OCI-LY7 (cell line): ENCODE data around the gene SLC37A1. TPM values are rescaled to one million over a fixed set of nuclear protein-coding genes. Genes with fewer than 3 reads are reported as not detected.

Experiments
- BruUV-seq: library from RNA; stranded (reverse); fragments of 400-500 nt; replicated peaks from 2 replicates; lab custom pipeline; 2021; lab: Mats Ljungman, UMichigan
- CTCF ChIA-PET: fragments of 300-600 bp; sonication (Branson Sonifier 250); formaldehyde crosslinking; loops from one replicate; lab custom pipeline; 2022; ENCODE audit warnings: antibody characterized with exemption; ENCODE audit not compliant: unreplicated experiment; lab: Charles Lee
- POLR2A ChIA-PET: fragments of 300-600 bp; sonication (Branson Sonifier 250); formaldehyde crosslinking; loops from one replicate; lab custom pipeline; 2022; ENCODE audit warnings: antibody characterized with exemption; lab: Charles Lee
- DNase-seq: peaks from one replicate; pipeline ENCODE4 v3.0.0-alpha.2; 2015; ENCODE audit warnings: low spot score
- H2AFZ ChIP-seq: fragments of 200-600 bp; sonication (generic), shearing (Covaris generic); 2 replicates; pipeline ENCODE4 v1.6.1; 2014; ENCODE audit warnings: mild to moderate bottlenecking, antibody characterized with exemption, low read length, moderate library complexity
- H3K27ac ChIP-seq: fragments of 200-600 bp; sonication (generic); 2 replicates; pipeline ENCODE4 v1.5.1; 2014; ENCODE audit warnings: mixed run types, low read depth, mild to moderate bottlenecking, moderate library complexity, low read length, inconsistent platforms; ENCODE audit not compliant: poor library complexity, severe bottlenecking
- H3K36me3 ChIP-seq: fragments of 200-600 bp; sonication (generic); 2 replicates; pipeline ENCODE4 v1.6.1; 2014; ENCODE audit warnings: mild to moderate bottlenecking, antibody characterized with exemption, low read length, moderate library complexity, mixed read lengths; ENCODE audit not compliant: insufficient read depth
- H3K4me1 ChIP-seq: fragments of 200-600 bp; sonication (generic); 2 replicates; pipeline ENCODE4 v1.5.1; 2014; ENCODE audit warnings: mild to moderate bottlenecking, low read length; ENCODE audit not compliant: insufficient read depth, poor library complexity, severe bottlenecking
- H3K4me2 ChIP-seq: fragments of 200-600 bp; sonication (generic); 2 replicates; pipeline ENCODE4 v1.6.1; 2014; ENCODE audit warnings: mild to moderate bottlenecking, low read length
- H3K4me3 ChIP-seq: fragments of 200-600 bp; sonication (generic); 2 replicates; pipeline ENCODE4 v1.5.1; 2014; ENCODE audit warnings: mild to moderate bottlenecking, low read depth, low read length; ENCODE audit not compliant: poor library complexity, severe bottlenecking
- H3K79me2 ChIP-seq: fragments of 200-600 bp; sonication (generic); 2 replicates; pipeline ENCODE4 v1.6.1; 2016; ENCODE audit warnings: low read depth, mild to moderate bottlenecking, low read length, moderate library complexity, mixed read lengths; ENCODE audit not compliant: insufficient read depth
- H3K9me2 ChIP-seq: fragments of 200-600 bp; sonication (generic); 2 replicates; pipeline ENCODE4 v1.6.1; 2016; ENCODE audit warnings: mild to moderate bottlenecking, low read length, mixed read lengths; ENCODE audit not compliant: insufficient read depth
- H3K9me3 ChIP-seq: fragments of 200-600 bp; sonication (generic); 2 replicates; pipeline ENCODE4 v1.6.1; 2014; ENCODE audit warnings: mild to moderate bottlenecking, mixed run types, low read length, mixed read lengths
- H4K20me1 ChIP-seq: fragments of 200-600 bp; sonication (generic); 2 replicates; pipeline ENCODE4 v1.6.1; 2014; ENCODE audit warnings: mild to moderate bottlenecking, antibody characterized with exemption, low read length, moderate library complexity, mixed read lengths; ENCODE audit not compliant: insufficient read depth
- EZH2phosphoT487 ChIP-seq: fragments of 200-600 bp; sonication (generic); IDR thresholded peaks from 2 replicates; pipeline ENCODE4 v1.6.1; 2018; ENCODE audit warnings: low read depth, borderline replicate concordance, mild to moderate bottlenecking, mixed run types, antibody characterized with exemption, low read length, moderate library complexity, mixed read lengths
- intact Hi-C: fragments of 100-400 bp; cut with micrococcal nuclease; formaldehyde crosslinking; loops from one replicate; pipeline ENCODE4 v1.10.0; 2022; ENCODE audit not compliant: unreplicated experiment
- total RNA-seq, 2 experiments: library from RNA; depleted of rRNA in 1 of 2; stranded (reverse); fragments of >200 nt in 1 of 2; shearing (Covaris generic) in 1 of 2; gene quantifications; 2 replicates each; pipeline ENCODE4 v1.2.3, GENCODE V29; 2014 to 2022
- TF ChIP-seq, protein P1 (sequence below): fragments of 200-600 bp; sonication (generic); conservative IDR thresholded peaks from 2 replicates; pipeline ENCODE4 v1.5.1; 2014; ENCODE audit warnings: mild to moderate bottlenecking, antibody characterized with exemption, low read length, moderate library complexity, mixed read lengths

SLC37A1 gene
- total RNA-seq, 2 experiments from 2014 or later: 22.5 to 27.6 TPM

DNA sequence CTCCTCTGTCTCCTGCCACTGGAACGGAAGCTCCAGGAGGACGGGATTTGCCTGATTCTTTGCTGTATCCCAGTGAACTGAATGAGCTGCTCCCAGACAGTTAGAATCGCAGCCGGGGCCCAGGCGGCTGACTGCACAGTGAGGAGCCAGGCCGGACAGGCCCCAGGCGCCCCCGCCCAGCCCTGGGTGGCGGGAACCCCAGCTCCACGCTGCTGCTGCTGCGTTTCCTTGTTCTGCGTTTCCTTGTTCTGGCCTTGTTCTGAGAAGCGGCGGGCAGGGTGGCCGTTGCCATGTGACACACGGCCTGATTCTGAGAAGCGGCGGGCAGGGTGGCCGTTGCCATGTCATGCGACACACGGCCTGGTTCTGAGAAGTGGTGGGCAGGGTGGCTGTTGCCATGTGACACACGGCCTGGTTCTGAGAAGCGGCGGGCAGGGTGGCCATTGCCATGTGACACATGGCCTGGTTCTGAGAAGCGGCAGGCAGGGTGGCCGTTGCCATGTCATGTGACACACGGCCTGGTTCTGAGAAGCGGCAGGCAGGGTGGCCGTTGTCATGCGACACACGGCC lies 56.2 kb downstream of the SLC37A1 start:
- Histone ChIP-seq H3K9me3 (no peaks in the 10 kb centered on the region), H3K9me2 (no peaks in the 10 kb centered on the region), H3K79me2 (no peaks in the 10 kb centered on the region), H3K4me1 (no peaks in the 10 kb centered on the region), H3K27ac (no peak overlapping the region), H3K4me3 (no peak overlapping the region), H3K36me3 (peaks cover 34% of the 10 kb centered on the region), H3K4me2 (no peak overlapping the region), H4K20me1 (no peaks in the 10 kb centered on the region), H2AFZ (no peak overlapping the region)
- DNase-seq: no peak
- ChIA-PET CTCF (no interaction called here), POLR2A (no interaction called here)
- intact Hi-C loops: loop anchor here (10.0 kb wide), 2 partner anchors 45 to 65 kb away; no protein-coding TSS in a partner anchor
- BruUV-seq: no TSS peak
- TF ChIP-seq, protein P1, sequence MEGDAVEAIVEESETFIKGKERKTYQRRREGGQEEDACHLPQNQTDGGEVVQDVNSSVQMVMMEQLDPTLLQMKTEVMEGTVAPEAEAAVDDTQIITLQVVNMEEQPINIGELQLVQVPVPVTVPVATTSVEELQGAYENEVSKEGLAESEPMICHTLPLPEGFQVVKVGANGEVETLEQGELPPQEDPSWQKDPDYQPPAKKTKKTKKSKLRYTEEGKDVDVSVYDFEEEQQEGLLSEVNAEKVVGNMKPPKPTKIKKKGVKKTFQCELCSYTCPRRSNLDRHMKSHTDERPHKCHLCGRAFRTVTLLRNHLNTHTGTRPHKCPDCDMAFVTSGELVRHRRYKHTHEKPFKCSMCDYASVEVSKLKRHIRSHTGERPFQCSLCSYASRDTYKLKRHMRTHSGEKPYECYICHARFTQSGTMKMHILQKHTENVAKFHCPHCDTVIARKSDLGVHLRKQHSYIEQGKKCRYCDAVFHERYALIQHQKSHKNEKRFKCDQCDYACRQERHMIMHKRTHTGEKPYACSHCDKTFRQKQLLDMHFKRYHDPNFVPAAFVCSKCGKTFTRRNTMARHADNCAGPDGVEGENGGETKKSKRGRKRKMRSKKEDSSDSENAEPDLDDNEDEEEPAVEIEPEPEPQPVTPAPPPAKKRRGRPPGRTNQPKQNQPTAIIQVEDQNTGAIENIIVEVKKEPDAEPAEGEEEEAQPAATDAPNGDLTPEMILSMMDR: no peak
- TF ChIP-seq EZH2phosphoT487: no peak

DNA sequence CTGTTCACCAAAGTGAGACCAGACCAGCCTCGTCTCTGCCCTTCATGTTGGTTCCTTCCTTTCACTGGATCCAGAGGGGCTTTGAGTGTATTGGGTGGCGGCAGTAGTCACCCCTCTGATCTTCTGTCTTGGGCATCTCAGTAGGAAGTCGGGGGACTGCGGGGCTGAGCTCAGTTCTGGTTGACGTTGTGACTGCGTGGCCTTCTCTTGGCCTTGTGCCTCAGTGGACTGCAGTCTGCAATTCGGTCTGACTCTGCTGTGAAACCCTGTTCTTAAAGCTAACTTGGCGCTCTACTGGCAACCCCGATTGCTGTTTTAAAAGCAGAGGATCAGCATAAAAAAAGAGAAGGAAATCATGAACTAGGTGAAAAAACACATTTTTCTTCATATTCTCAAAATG lies 56.7 kb downstream of the SLC37A1 start:
- intact Hi-C loops: loop anchor here (10.0 kb wide), 1 partner anchor 64 kb away; no protein-coding TSS in a partner anchor
- POLR2A ChIA-PET: no interaction called here

More for the DNA sequence above, 56.7 kb downstream of the SLC37A1 start:
- peaks cover 35% of the 10 kb centered on the region for H3K36me3 ChIP-seq
- H3K27ac ChIP-seq: no peak overlapping the region
- no peak for TF ChIP-seq EZH2phosphoT487
- TF ChIP-seq, protein P1: no peak
- H3K4me3 ChIP-seq: no peak overlapping the region
- no TSS peak for BruUV-seq
- no peak overlapping the region for H2AFZ ChIP-seq
- no peak overlapping the region for H3K4me2 ChIP-seq
- H3K79me2 ChIP-seq: no peaks in the 10 kb centered on the region
- H3K9me2 ChIP-seq: no peaks in the 10 kb centered on the region
- H4K20me1 ChIP-seq: no peaks in the 10 kb centered on the region
- no peak for DNase-seq
- H3K9me3 ChIP-seq: 0 out of 2 replicates have a peak, but pooled peaks cover 1% of the 10 kb centered on the region
- CTCF ChIA-PET: no interaction called here
- no peaks in the 10 kb centered on the region for H3K4me1 ChIP-seq
